H1 (cell line): Measurements from ENCODE around the gene ACBD4. TPM values are rescaled to one million over a fixed set of nuclear protein-coding genes. Genes with fewer than 3 reads are reported as not detected.
A peak's percentile ranks its signal among the peaks of the same experiment; 100 is the strongest.

Source experiments
- CTCF ChIA-PET: fragments of 300-600 bp; sonication (Branson Sonifier 250); formaldehyde crosslinking; loops from one replicate; lab custom pipeline; 2021; ENCODE audit not compliant: partially characterized antibody; lab: Charles Lee
- POLR2A ChIA-PET: fragments of 300-600 bp; sonication (Branson Sonifier 250); formaldehyde crosslinking; loops from one replicate; lab custom pipeline; 2021; ENCODE audit warnings: inconsistent platforms; ENCODE audit not compliant: partially characterized antibody; lab: Charles Lee
- DNase-seq, 2 experiments: peaks; one replicate each; pipeline versions ENCODE4 v3.0.0 to v3.0.0-alpha.2; 2010 to 2022; ENCODE audit warnings: low spot score in 2 of 2, low read depth in 1 of 2, mixed read lengths in 1 of 2
- FAIRE-seq: peaks from 2 replicates; lab custom pipeline; 2011; peaks lifted over from hg19 to GRCh38; lab: Jason Lieb, UNC
- H2AFZ ChIP-seq: 2 replicates; pipeline ENCODE4 v1.8.1; 2012; ENCODE audit warnings: low read length, inconsistent platforms
- H2AK5ac ChIP-seq: 2 replicates; pipeline ENCODE4 v1.6.1; 2013; ENCODE audit warnings: low read depth, low read length
- H2BK120ac ChIP-seq: replicated peaks from 2 replicates; pipeline ENCODE3; 2013; ENCODE audit warnings: low read depth, low read length, inconsistent platforms
- H2BK12ac ChIP-seq: 2 replicates; pipeline ENCODE4 v1.6.1; 2013; ENCODE audit warnings: low read depth, low read length
- H2BK15ac ChIP-seq: 2 replicates; pipeline ENCODE4 v1.6.1; 2013; ENCODE audit warnings: low read length
- H2BK20ac ChIP-seq: 2 replicates; pipeline ENCODE4 v1.6.1; 2013; ENCODE audit warnings: low read length
- H2BK5ac ChIP-seq: 2 replicates; pipeline ENCODE4 v1.6.1; 2013; ENCODE audit warnings: low read depth, low read length
- H3K14ac ChIP-seq: 2 replicates; pipeline ENCODE4 v1.6.1; 2013; ENCODE audit warnings: inconsistent platforms; ENCODE audit not compliant: insufficient read length
- H3K18ac ChIP-seq: 2 replicates; pipeline ENCODE4 v1.6.1; 2013; ENCODE audit warnings: low read length; ENCODE audit errors: extremely low read depth
- H3K23ac ChIP-seq: 2 replicates; pipeline ENCODE4 v1.6.1; 2013; ENCODE audit warnings: inconsistent platforms; ENCODE audit not compliant: insufficient read length
- H3K23me2 ChIP-seq: 2 replicates; pipeline ENCODE4 v1.6.1; 2013; ENCODE audit warnings: low read depth, low read length
- H3K27ac ChIP-seq: 2 replicates; pipeline ENCODE4 v1.6.1; 2011; ENCODE audit warnings: low read depth, low read length, inconsistent platforms
- H3K27me3 ChIP-seq, 4 experiments: replicated peaks in 1 of 4; 1 replicate in 1 of 4; 2 replicates in 3 of 4; pipeline versions ENCODE4 v1.6.1 to v1.8.1; 2011 to 2013; ENCODE audit warnings: low read length in 3 of 4, mild to moderate bottlenecking in 3 of 4, inconsistent platforms in 2 of 4, mixed read lengths in 2 of 4, moderate library complexity in 1 of 4; ENCODE audit not compliant: control insufficient read depth in 3 of 4, insufficient read depth in 3 of 4; ENCODE audit errors: extremely low read depth in 1 of 4
- H3K36me3 ChIP-seq, 4 experiments: 2 replicates each; pipeline versions ENCODE4 v1.6.1 to v1.8.1; 2011 to 2013; ENCODE audit warnings: mild to moderate bottlenecking in 4 of 4, low read length in 3 of 4, moderate library complexity in 2 of 4, control low read depth in 1 of 4, inconsistent platforms in 1 of 4; ENCODE audit not compliant: insufficient read depth in 4 of 4, control insufficient read depth in 2 of 4
- H3K4ac ChIP-seq: replicated peaks from 2 replicates; pipeline ENCODE3; 2013; ENCODE audit warnings: low read length, low read depth, mixed read lengths, inconsistent platforms; ENCODE audit not compliant: insufficient read length
- H3K4me1 ChIP-seq, 4 experiments: replicated peaks in 1 of 4; 1 replicate in 1 of 4; 2 replicates in 3 of 4; pipeline versions ENCODE4 v1.6.1 to v1.8.1; 2011 to 2013; ENCODE audit warnings: low read length in 3 of 4, inconsistent platforms in 2 of 4, mixed read lengths in 1 of 4; ENCODE audit not compliant: insufficient read depth in 4 of 4, control insufficient read depth in 3 of 4
- H3K4me2 ChIP-seq, 2 experiments: 2 replicates each; pipeline versions ENCODE4 v1.6.1 to v1.8.1; 2011 to 2013; ENCODE audit warnings: low read depth in 2 of 2, low read length in 2 of 2, control low read depth in 1 of 2, inconsistent platforms in 1 of 2, mild to moderate bottlenecking in 1 of 2; ENCODE audit not compliant: insufficient read depth in 1 of 2
- H3K4me3 ChIP-seq, 4 experiments: fragments of 200-600, 300-600 bp in 1 of 4; sonication (generic), shearing (Covaris generic), sonication (Bioruptor Twin) in 1 of 4; 2 replicates each; pipeline versions ENCODE4 v1.5.1 to v1.8.1; 2011 to 2016; ENCODE audit warnings: low read length in 4 of 4, low read depth in 3 of 4, control low read depth in 2 of 4, inconsistent platforms in 2 of 4, mild to moderate bottlenecking in 2 of 4, mixed read lengths in 1 of 4, moderate library complexity in 1 of 4; ENCODE audit not compliant: insufficient read depth in 2 of 4; ENCODE audit errors: extremely low read depth in 1 of 4
- H3K56ac ChIP-seq: replicated peaks from 2 replicates; pipeline ENCODE3; 2013; ENCODE audit warnings: low read depth, mild to moderate bottlenecking, mixed read lengths, low read length, inconsistent platforms; ENCODE audit not compliant: insufficient read length
- H3K79me1 ChIP-seq: 2 replicates; pipeline ENCODE4 v1.6.1; 2013; ENCODE audit warnings: low read depth, low read length, control low read depth
- H3K79me2 ChIP-seq, 2 experiments: 2 replicates each; pipeline versions ENCODE4 v1.6.1 to v1.8.1; 2012 to 2013; ENCODE audit warnings: low read length in 2 of 2, mild to moderate bottlenecking in 2 of 2, inconsistent platforms in 1 of 2; ENCODE audit not compliant: insufficient read depth in 2 of 2, control insufficient read depth in 1 of 2
- H3K9ac ChIP-seq, 4 experiments: replicated peaks in 1 of 4; 1 replicate in 1 of 4; 2 replicates in 3 of 4; pipeline versions ENCODE4 v1.6.1 to v1.8.1; 2011 to 2013; ENCODE audit warnings: low read depth in 3 of 4, low read length in 3 of 4, control low read depth in 2 of 4, mild to moderate bottlenecking in 2 of 4, moderate library complexity in 2 of 4, inconsistent platforms in 1 of 4; ENCODE audit errors: extremely low read depth in 1 of 4
- H3K9me3 ChIP-seq, 2 experiments: 2 replicates each; pipeline versions ENCODE4 v1.6.1 to v1.8.1; 2012 to 2013; ENCODE audit warnings: mild to moderate bottlenecking in 2 of 2, moderate library complexity in 2 of 2, control low read depth in 1 of 2, inconsistent platforms in 1 of 2, low read depth in 1 of 2, low read length in 1 of 2, mixed read lengths in 1 of 2; ENCODE audit not compliant: insufficient read depth in 2 of 2
- H4K20me1 ChIP-seq, 2 experiments: replicated peaks in 1 of 2; 2 replicates each; pipeline versions ENCODE3 to v1.8.1; 2011 to 2013; ENCODE audit warnings: inconsistent platforms in 2 of 2, low read length in 2 of 2, mild to moderate bottlenecking in 1 of 2; ENCODE audit not compliant: insufficient read depth in 2 of 2, control insufficient read depth in 1 of 2
- H4K5ac ChIP-seq: 2 replicates; pipeline ENCODE4 v1.6.1; 2013; ENCODE audit warnings: low read length, low read depth, mixed read lengths, inconsistent platforms; ENCODE audit not compliant: insufficient read length
- H4K8ac ChIP-seq: 2 replicates; pipeline ENCODE4 v1.8.0; 2013; ENCODE audit warnings: mild to moderate bottlenecking, moderate library complexity, low read length, inconsistent platforms; ENCODE audit not compliant: insufficient read depth; ENCODE audit errors: extremely low read depth
- H4K91ac ChIP-seq: replicated peaks from 2 replicates; pipeline ENCODE3; 2013; ENCODE audit warnings: low read length, mixed read lengths, inconsistent platforms; ENCODE audit not compliant: insufficient read length
- YY1 ChIP-seq: IDR thresholded peaks from 2 replicates; pipeline ENCODE4 v1.6.1; 2011; ENCODE audit warnings: low read depth, mild to moderate bottlenecking, low read length
- WGBS, 2 experiments: shearing (Covaris generic) in 1 of 2; methylation state at CpG; one replicate each; pipeline versions ENCODE4 v1.1.6 to v1.1.7; 2013 to 2015; ENCODE audit warnings: low lambda C conversion rate in 2 of 2, mixed read lengths in 2 of 2, inconsistent platforms in 1 of 2, low coverage in 1 of 2, missing lambda C conversion rate in 1 of 2; ENCODE audit not compliant: insufficient replicate concordance in 2 of 2, insufficient coverage in 1 of 2, insufficient read length in 1 of 2; ENCODE audit errors: extremely low coverage in 1 of 2, missing lambda C conversion rate in 1 of 2; 5-methylcytosine and 5-hydroxymethylcytosine counted together
- polyA plus RNA-seq, 7 experiments: library from polyadenylated mRNA; depleted of rRNA in 3 of 7; stranded (reverse) in 5 of 7; unstranded in 2 of 7; fragments of >200 nt in 5 of 7; fragments of 200-250 nt in 2 of 7; gene quantifications; 1 replicate in 5 of 7; 2 replicates in 1 of 7; 4 replicates in 1 of 7; pipeline versions ENCODE4 v1.2.1 to v1.2.3, GENCODE V29; 2011 to 2013; ENCODE audit warnings: missing spikeins in 2 of 7, mixed read lengths in 2 of 7
- total RNA-seq: library from RNA; stranded (reverse); fragmentation: NEBNext Ultra II Directional; extraction: Animal tissue kit (Norgen Biotek cat#: 25700); gene quantifications from 2 replicates; pipeline ENCODE4 v1.2.1, GENCODE V29; 2021
- TF ChIP-seq, protein P1 (sequence below), 3 experiments: IDR thresholded peaks; 1 replicate in 2 of 3; 2 replicates in 1 of 3; pipeline versions ENCODE4 v1.5.1 to v1.6.1; 2011; ENCODE audit warnings: low read length in 3 of 3, mild to moderate bottlenecking in 3 of 3, inconsistent platforms in 2 of 3, low read depth in 1 of 3, moderate library complexity in 1 of 3; ENCODE audit not compliant: insufficient read depth in 1 of 3; ENCODE audit errors: control extremely low read depth in 1 of 3

The ACBD4 gene
- total and polyA plus RNA-seq, 2 of the 8 experiments (the other 6 are each of a cell fraction or from before 2014, with no cell fraction given): 7.3 to 10.7 TPM

DNA sequence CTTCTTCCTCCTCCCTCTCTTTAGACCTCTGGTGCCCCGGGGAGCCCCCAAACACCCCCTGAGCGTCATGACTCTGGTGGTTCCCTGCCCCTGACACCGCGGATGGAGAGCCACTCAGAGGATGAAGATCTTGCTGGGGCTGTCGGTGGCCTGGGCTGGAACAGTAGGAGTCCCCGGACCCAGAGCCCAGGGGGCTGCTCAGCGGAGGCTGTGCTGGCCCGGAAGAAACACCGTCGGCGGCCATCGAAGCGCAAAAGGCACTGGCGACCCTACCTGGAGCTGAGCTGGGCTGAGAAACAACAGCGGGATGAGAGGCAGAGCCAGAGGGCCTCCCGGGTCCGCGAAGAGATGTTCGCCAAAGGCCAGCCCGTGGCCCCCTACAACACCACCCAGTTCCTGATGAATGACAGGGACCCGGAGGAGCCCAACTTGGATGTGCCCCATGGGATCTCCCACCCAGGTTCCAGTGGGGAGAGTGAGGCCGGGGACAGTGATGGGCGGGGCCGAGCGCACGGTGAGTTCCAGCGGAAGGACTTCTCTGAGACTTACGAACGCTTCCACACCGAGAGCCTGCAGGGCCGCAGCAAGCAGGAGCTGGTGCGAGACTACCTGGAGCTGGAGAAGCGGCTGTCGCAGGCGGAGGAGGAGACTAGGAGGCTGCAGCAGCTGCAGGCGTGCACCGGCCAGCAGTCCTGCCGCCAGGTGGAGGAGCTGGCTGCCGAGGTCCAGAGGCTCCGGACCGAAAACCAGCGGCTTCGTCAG is 33.7 kb downstream of the ACBD4 start:
- Histone ChIP-seq H3K79me2 (no peaks in the 10 kb centered on the region), H4K5ac (no peak overlapping the region), H2AK5ac (no peak overlapping the region), H4K8ac (no peak overlapping the region; the same call in 1 of the 2 replicates), H3K79me1 (no peaks in the 10 kb centered on the region), H2AFZ (no peak overlapping the region), H3K27ac (no peak overlapping the region), H3K18ac (no peak overlapping the region), H3K23me2 (no peaks in the 10 kb centered on the region; the same call in 1 of the 2 replicates), H2BK120ac (no peak overlapping the region), H4K91ac (peak overlapping the region; percentile 73), H4K20me1 (no peaks in the 10 kb centered on the region), H2BK20ac (no peak overlapping the region), H3K4me3 (no peak overlapping the region), H3K4me1 (peaks cover 5 to 29% (median 26%) of the 10 kb centered on the region in 4 experiments), H3K36me3 (peaks cover 0 to 4% (median 2%) of the 10 kb centered on the region in 4 experiments; a peak in 1 of 8 replicates), H2BK15ac (no peak overlapping the region), H3K14ac (no peak overlapping the region), H3K4ac (no peak overlapping the region), H3K9ac (no peak overlapping the region), H2BK5ac (no peak overlapping the region), H3K56ac (no peak overlapping the region), H3K23ac (no peak overlapping the region), H3K4me2 (no peak overlapping the region)
- ChIA-PET POLR2A (interaction anchor here (1.2 to 26.8 kb wide), 5 partner anchors 9 to 28 kb away, joined by 5 to 1076 read pairs (median 7); partner anchors contain the start of genes HEXIM1 and HEXIM2), CTCF (interaction anchor here (0.5 to 10.0 kb wide), 8 partner anchors 10 to 332 kb away, joined by 4 to 103 read pairs (median 5); partner anchors contain the start of genes ACBD4 and HEXIM1)
- 95% methylated on average over 43 of the region's 43 CpGs; no CpG with 5 or more reads in 1 of the 2 experiments for WGBS, 2 experiments
- FAIRE-seq: no peak
- TF ChIP-seq YY1: no peak
- TF ChIP-seq, protein P1, sequence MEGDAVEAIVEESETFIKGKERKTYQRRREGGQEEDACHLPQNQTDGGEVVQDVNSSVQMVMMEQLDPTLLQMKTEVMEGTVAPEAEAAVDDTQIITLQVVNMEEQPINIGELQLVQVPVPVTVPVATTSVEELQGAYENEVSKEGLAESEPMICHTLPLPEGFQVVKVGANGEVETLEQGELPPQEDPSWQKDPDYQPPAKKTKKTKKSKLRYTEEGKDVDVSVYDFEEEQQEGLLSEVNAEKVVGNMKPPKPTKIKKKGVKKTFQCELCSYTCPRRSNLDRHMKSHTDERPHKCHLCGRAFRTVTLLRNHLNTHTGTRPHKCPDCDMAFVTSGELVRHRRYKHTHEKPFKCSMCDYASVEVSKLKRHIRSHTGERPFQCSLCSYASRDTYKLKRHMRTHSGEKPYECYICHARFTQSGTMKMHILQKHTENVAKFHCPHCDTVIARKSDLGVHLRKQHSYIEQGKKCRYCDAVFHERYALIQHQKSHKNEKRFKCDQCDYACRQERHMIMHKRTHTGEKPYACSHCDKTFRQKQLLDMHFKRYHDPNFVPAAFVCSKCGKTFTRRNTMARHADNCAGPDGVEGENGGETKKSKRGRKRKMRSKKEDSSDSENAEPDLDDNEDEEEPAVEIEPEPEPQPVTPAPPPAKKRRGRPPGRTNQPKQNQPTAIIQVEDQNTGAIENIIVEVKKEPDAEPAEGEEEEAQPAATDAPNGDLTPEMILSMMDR (IDR thresholded peaks at IDR 0.05; ENCODE audit: control extremely low read depth in 1 of 3, insufficient read depth in 1 of 3, low read depth in 1 of 3, low read length in 3 of 3): 0 out of 4 replicates have a peak, but pooled peaks of 1 of the 3 experiments have one; percentile 14
- TF ChIP-seq, all 59 proteins: peak for 1
- DNase-seq: no peak
- no peaks in the 10 kb centered on the region for H3K27me3 ChIP-seq
- no peaks in the 10 kb centered on the region for H3K9me3 ChIP-seq
- no peak overlapping the region for H2BK12ac ChIP-seq
